Lower leg skin (tissue), 3 donors: ENCODE data around the gene TRAPPC12.

Experiments used
- CTCF ChIP-seq, 3 donors: fragments of 450-650 bp; IDR thresholded peaks; one replicate each; pipeline ENCODE4 v1.5.1; 2016; ENCODE audit warnings: antibody characterized with exemption in 3 of 3, mild to moderate bottlenecking in 3 of 3, moderate library complexity in 2 of 3
- POLR2A ChIP-seq, 2 donors: fragments of 450-650 bp; IDR thresholded peaks; one replicate each; pipeline ENCODE4 v1.6.1; 2016 to 2017; ENCODE audit warnings: antibody characterized with exemption in 2 of 2, mild to moderate bottlenecking in 1 of 2, moderate library complexity in 1 of 2

GRCh38 chr2:3332133-3332532 lies 47.4 kb upstream of the TRAPPC12 start:
- TF ChIP-seq CTCF (IDR thresholded peaks at IDR 0.05), result no peak
- no peak for TF ChIP-seq POLR2A (IDR thresholded peaks at IDR 0.05)
